GM23338 (cell line): ENCODE results near the gene CCDC40. TPM values are rescaled to one million over a fixed set of nuclear protein-coding genes. Genes with fewer than 3 reads are reported as not detected.

Experiments used
- ATAC-seq: fragments of 200-7000 bp; cut with Tn5 transposase; 3 replicates; pipeline ENCODE4 v1.9.1; 2020
- DNase-seq: peaks from one replicate; pipeline ENCODE4 v3.0.0-alpha.2; 2015; ENCODE audit warnings: low spot score
- H2AFZ ChIP-seq: fragments of 200-600 bp; sonication (generic); 2 replicates; pipeline ENCODE4 v1.8.0; 2016; ENCODE audit warnings: antibody characterized with exemption, mild to moderate bottlenecking, moderate library complexity
- H3F3A ChIP-seq: fragments of 200-600 bp; sonication (generic); replicated peaks from 2 replicates; pipeline ENCODE4 v1.8.0; 2017; ENCODE audit warnings: antibody characterized with exemption, mixed run types, low read depth
- H3K27ac ChIP-seq: fragments of 200-600 bp; sonication (generic); 2 replicates; pipeline ENCODE4 v1.6.1; 2016; ENCODE audit warnings: low read depth
- H3K27me3 ChIP-seq: fragments of 200-600 bp; sonication (generic); 2 replicates; pipeline ENCODE4 v1.8.0; 2016; ENCODE audit warnings: mild to moderate bottlenecking, mixed run types, moderate library complexity; ENCODE audit not compliant: insufficient read depth
- H3K36me3 ChIP-seq: fragments of 200-600 bp; sonication (generic); 2 replicates; pipeline ENCODE4 v1.8.0; 2016; ENCODE audit warnings: mild to moderate bottlenecking; ENCODE audit not compliant: insufficient read depth
- H3K4me1 ChIP-seq: fragments of 200-600 bp; sonication (generic); 2 replicates; pipeline ENCODE4 v1.8.0; 2016; ENCODE audit warnings: mild to moderate bottlenecking, moderate library complexity; ENCODE audit not compliant: insufficient read depth
- H3K4me2 ChIP-seq: fragments of 200-600 bp; sonication (generic); 2 replicates; pipeline ENCODE4 v1.7.1; 2017; ENCODE audit warnings: mixed run types
- H3K4me3 ChIP-seq: fragments of 200-600 bp; sonication (generic); 2 replicates; pipeline ENCODE4 v1.6.1; 2016; ENCODE audit warnings: mixed run types
- H3K79me2 ChIP-seq: fragments of 200-600 bp; sonication (generic); replicated peaks from 2 replicates; pipeline ENCODE4 v1.8.0; 2017; ENCODE audit warnings: mild to moderate bottlenecking; ENCODE audit not compliant: insufficient read depth
- H3K9me2 ChIP-seq: fragments of 200-600 bp; sonication (generic); 2 replicates; pipeline ENCODE4 v1.8.0; 2017; ENCODE audit not compliant: insufficient read depth
- H4K20me1 ChIP-seq: fragments of 200-600 bp; sonication (generic); replicated peaks from 2 replicates; pipeline ENCODE4 v1.8.0; 2017; ENCODE audit warnings: mild to moderate bottlenecking; ENCODE audit not compliant: insufficient read depth
- H3K27ac Mint-ChIP-seq: 2 replicates; pipeline ENCODE4 v1.8.0; 2020; ENCODE audit warnings: inconsistent platforms, mild to moderate bottlenecking, moderate library complexity, mixed read lengths
- H3K27me3 Mint-ChIP-seq: 3 replicates; pipeline ENCODE4 v1.8.0; 2022; ENCODE audit warnings: low read depth, mild to moderate bottlenecking, moderate library complexity, mixed read lengths, inconsistent platforms; ENCODE audit not compliant: insufficient read depth, poor library complexity
- H3K36me3 Mint-ChIP-seq: 3 replicates; pipeline ENCODE4 v1.8.0; 2021; ENCODE audit warnings: low read depth, mild to moderate bottlenecking, inconsistent platforms, moderate library complexity, mixed read lengths
- H3K4me1 Mint-ChIP-seq: 3 replicates; pipeline ENCODE4 v1.8.0; 2020; ENCODE audit warnings: mild to moderate bottlenecking, inconsistent platforms, mixed read lengths
- H3K4me3 Mint-ChIP-seq: 3 replicates; pipeline ENCODE4 v1.8.0; 2021; ENCODE audit warnings: moderate library complexity, mild to moderate bottlenecking, inconsistent platforms, mixed read lengths
- H3K9me3 Mint-ChIP-seq: 3 replicates; pipeline ENCODE4 v1.8.0; 2020; ENCODE audit warnings: moderate library complexity, mild to moderate bottlenecking, inconsistent platforms, mixed read lengths
- ETS1 ChIP-seq: IDR thresholded peaks from 2 replicates; pipeline ENCODE4 v1.6.1; 2016; ENCODE audit warnings: antibody characterized with exemption
- EZH2 ChIP-seq: fragments of 200-600 bp; sonication (generic); IDR thresholded peaks from one replicate; pipeline ENCODE4 v1.8.0; 2017; ENCODE audit warnings: antibody characterized with exemption, mild to moderate bottlenecking, low read depth; ENCODE audit not compliant: unreplicated experiment
- JUNB ChIP-seq: IDR thresholded peaks from one replicate; pipeline ENCODE4 v1.6.1; 2016; ENCODE audit warnings: antibody characterized with exemption; ENCODE audit not compliant: unreplicated experiment
- POLR2AphosphoS5 ChIP-seq: IDR thresholded peaks from 2 replicates; pipeline ENCODE4 v1.6.1; 2016; ENCODE audit warnings: antibody characterized with exemption, low read depth
- STAT1 ChIP-seq: IDR thresholded peaks from one replicate; pipeline ENCODE4 v1.6.1; 2016; ENCODE audit warnings: antibody characterized with exemption; ENCODE audit not compliant: unreplicated experiment
- ZNF114 ChIP-seq: fragments of 250-450 bp; sonication (Bioruptor Pico); IDR thresholded peaks from 2 replicates; pipeline ENCODE4 v1.5.0; 2020; ENCODE audit warnings: mild to moderate bottlenecking, moderate library complexity
- ZNF331 ChIP-seq: fragments of 250-450 bp; sonication (Bioruptor Pico); IDR thresholded peaks from 2 replicates; pipeline ENCODE4 v1.5.0; 2020; ENCODE audit warnings: low read depth, mild to moderate bottlenecking, moderate library complexity
- polyA plus RNA-seq: library from polyadenylated mRNA; unstranded; fragments of >200 nt; fragmentation: Nextera tagmentation; extraction: Ambion mirVana; gene quantifications from 2 replicates; pipeline ENCODE4 v1.2.1, GENCODE V29; 2016
- total RNA-seq: library from RNA; depleted of rRNA; stranded (reverse); fragments of >200 nt; shearing (Covaris generic); gene quantifications from 2 replicates; pipeline ENCODE4 v1.2.3, GENCODE V29; 2014
- TF ChIP-seq, protein P1 (sequence below): fragments of 250-450 bp; sonication (Bioruptor Pico); IDR thresholded peaks from 2 replicates; pipeline ENCODE4 v1.5.0; 2020; ENCODE audit warnings: mild to moderate bottlenecking, moderate library complexity

CCDC40 gene
- total and polyA plus RNA-seq, 2 experiments from 2014 or later = 7.6 to 8.1 TPM

DNA sequence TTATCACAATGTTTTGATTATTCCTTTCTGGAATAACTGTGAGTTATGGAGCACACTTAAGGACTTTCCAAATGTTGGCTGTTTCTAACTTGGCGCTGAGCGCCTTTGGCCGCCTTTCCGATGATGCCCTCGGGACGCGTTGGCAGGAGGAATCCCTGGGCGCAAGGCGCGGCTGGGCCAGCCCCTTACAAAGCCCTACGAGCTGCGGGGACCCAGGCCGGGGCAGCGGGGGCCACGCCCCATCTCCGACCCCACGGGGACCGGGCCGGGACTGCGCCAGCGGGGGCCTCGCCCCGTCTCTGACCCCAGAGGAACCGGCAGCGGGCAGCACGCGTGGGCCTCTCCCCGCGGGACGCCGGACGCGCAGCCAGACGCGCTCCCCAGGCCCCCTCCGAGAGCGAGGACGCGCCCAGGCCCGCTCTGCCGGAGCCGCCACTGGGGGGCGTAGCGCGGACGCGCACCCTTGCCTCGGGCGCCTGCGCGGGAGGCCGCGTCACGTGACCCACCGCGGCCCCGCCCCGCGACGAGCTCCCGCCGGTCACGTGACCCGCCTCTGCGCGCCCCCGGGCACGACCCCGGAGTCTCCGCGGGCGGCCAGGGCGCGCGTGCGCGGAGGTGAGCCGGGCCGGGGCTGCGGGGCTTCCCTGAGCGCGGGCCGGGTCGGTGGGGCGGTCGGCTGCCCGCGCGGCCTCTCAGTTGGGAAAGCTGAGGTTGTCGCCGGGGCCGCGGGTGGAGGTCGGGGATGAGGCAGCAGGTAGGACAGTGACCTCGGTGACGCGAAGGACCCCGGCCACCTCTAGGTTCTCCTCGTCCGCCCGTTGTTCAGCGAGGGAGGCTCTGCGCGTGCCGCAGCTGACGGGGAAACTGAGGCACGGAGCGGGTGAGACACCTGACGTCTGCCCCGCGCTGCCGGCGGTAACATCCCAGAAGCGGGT is 64.8 kb downstream of the CCDC40 start, which contains the start of gene GAA (continued):
- 0 out of 2 replicates have a peak, but pooled peaks have one; percentile 44 for TF ChIP-seq ETS1
- no peak for TF ChIP-seq ZNF331 (CRISPR knock-in tag)

- DNase-seq = peak; percentile 47
- peak overlapping the region; percentile 91 for H3K4me3 Mint-ChIP-seq
- H2AFZ ChIP-seq = peak overlapping the region; percentile 96; the same call in 1 of the 2 replicates
These were observed 65.7 kb downstream of the CCDC40 start for GRCh38 chr17:80101946-80102663.

DNA sequence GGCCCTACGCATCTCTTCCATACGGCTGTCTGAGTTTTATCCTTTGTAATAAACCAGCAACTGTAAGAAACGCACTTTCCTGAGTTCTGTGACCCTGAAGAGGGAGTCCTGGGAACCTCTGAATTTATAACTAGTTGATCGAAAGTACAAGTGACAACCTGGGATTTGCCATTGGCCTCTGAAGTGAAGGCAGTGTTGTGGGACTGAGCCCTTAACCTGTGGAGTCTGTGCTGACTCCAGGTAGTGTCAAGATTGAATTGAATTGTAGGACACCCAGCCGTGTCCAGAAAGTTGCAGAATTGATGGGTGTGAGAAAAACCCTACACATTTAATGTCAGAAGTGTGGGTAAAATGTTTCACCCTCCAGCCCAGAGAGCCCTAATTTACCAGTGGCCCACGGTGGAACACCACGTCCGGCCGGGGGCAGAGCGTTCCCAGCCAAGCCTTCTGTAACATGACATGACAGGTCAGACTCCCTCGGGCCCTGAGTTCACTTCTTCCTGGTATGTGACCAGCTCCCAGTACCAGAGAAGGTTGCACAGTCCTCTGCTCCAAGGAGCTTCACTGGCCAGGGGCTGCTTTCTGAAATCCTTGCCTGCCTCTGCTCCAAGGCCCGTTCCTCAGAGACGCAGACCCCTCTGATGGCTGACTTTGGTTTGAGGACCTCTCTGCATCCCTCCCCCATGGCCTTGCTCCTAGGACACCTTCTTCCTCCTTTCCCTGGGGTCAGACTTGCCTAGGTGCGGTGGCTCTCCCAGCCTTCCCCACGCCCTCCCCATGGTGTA is 66.4 kb downstream of the CCDC40 start:
- no peak overlapping the region for H3K27ac Mint-ChIP-seq
- no peaks in the 10 kb centered on the region for H3K36me3 ChIP-seq
- H3K36me3 Mint-ChIP-seq = peaks cover 3% of the 10 kb centered on the region; the same call in 2 of the 3 replicates
- H3K9me2 ChIP-seq = no peaks in the 10 kb centered on the region
- peaks cover 8% of the 10 kb centered on the region; the same call in 1 of the 2 replicates for H3K27me3 ChIP-seq
- H2AFZ ChIP-seq = no peak overlapping the region
- peaks cover 17% of the 10 kb centered on the region for H3K27me3 Mint-ChIP-seq
- H3K4me1 Mint-ChIP-seq = peaks cover 22% of the 10 kb centered on the region
- H3F3A ChIP-seq = 0 out of 2 replicates have a peak, but pooled peaks cover 4% of the 10 kb centered on the region
- H4K20me1 ChIP-seq = no peaks in the 10 kb centered on the region
- no peak for ATAC-seq
- DNase-seq = no peak
- 0 out of 2 replicates have a peak, but pooled peaks cover 5% of the 10 kb centered on the region for H3K79me2 ChIP-seq
- H3K9me3 Mint-ChIP-seq = no peaks in the 10 kb centered on the region; the same call in 2 of the 3 replicates
- peak overlapping the region; percentile 70; the same call in 1 of the 2 replicates for H3K4me3 ChIP-seq
- no peak overlapping the region for H3K27ac ChIP-seq
- peak overlapping the region; percentile 91 for H3K4me3 Mint-ChIP-seq
- H3K4me2 ChIP-seq = peak overlapping the region; percentile 90; the same call in 1 of the 2 replicates
- peaks cover 10% of the 10 kb centered on the region; the same call in 1 of the 2 replicates for H3K4me1 ChIP-seq
- TF ChIP-seq ZNF331 (CRISPR knock-in tag) (no peak), ZNF114 (CRISPR knock-in tag) (no peak), STAT1 (no peak), JUNB (no peak)
- TF ChIP-seq, protein P1, sequence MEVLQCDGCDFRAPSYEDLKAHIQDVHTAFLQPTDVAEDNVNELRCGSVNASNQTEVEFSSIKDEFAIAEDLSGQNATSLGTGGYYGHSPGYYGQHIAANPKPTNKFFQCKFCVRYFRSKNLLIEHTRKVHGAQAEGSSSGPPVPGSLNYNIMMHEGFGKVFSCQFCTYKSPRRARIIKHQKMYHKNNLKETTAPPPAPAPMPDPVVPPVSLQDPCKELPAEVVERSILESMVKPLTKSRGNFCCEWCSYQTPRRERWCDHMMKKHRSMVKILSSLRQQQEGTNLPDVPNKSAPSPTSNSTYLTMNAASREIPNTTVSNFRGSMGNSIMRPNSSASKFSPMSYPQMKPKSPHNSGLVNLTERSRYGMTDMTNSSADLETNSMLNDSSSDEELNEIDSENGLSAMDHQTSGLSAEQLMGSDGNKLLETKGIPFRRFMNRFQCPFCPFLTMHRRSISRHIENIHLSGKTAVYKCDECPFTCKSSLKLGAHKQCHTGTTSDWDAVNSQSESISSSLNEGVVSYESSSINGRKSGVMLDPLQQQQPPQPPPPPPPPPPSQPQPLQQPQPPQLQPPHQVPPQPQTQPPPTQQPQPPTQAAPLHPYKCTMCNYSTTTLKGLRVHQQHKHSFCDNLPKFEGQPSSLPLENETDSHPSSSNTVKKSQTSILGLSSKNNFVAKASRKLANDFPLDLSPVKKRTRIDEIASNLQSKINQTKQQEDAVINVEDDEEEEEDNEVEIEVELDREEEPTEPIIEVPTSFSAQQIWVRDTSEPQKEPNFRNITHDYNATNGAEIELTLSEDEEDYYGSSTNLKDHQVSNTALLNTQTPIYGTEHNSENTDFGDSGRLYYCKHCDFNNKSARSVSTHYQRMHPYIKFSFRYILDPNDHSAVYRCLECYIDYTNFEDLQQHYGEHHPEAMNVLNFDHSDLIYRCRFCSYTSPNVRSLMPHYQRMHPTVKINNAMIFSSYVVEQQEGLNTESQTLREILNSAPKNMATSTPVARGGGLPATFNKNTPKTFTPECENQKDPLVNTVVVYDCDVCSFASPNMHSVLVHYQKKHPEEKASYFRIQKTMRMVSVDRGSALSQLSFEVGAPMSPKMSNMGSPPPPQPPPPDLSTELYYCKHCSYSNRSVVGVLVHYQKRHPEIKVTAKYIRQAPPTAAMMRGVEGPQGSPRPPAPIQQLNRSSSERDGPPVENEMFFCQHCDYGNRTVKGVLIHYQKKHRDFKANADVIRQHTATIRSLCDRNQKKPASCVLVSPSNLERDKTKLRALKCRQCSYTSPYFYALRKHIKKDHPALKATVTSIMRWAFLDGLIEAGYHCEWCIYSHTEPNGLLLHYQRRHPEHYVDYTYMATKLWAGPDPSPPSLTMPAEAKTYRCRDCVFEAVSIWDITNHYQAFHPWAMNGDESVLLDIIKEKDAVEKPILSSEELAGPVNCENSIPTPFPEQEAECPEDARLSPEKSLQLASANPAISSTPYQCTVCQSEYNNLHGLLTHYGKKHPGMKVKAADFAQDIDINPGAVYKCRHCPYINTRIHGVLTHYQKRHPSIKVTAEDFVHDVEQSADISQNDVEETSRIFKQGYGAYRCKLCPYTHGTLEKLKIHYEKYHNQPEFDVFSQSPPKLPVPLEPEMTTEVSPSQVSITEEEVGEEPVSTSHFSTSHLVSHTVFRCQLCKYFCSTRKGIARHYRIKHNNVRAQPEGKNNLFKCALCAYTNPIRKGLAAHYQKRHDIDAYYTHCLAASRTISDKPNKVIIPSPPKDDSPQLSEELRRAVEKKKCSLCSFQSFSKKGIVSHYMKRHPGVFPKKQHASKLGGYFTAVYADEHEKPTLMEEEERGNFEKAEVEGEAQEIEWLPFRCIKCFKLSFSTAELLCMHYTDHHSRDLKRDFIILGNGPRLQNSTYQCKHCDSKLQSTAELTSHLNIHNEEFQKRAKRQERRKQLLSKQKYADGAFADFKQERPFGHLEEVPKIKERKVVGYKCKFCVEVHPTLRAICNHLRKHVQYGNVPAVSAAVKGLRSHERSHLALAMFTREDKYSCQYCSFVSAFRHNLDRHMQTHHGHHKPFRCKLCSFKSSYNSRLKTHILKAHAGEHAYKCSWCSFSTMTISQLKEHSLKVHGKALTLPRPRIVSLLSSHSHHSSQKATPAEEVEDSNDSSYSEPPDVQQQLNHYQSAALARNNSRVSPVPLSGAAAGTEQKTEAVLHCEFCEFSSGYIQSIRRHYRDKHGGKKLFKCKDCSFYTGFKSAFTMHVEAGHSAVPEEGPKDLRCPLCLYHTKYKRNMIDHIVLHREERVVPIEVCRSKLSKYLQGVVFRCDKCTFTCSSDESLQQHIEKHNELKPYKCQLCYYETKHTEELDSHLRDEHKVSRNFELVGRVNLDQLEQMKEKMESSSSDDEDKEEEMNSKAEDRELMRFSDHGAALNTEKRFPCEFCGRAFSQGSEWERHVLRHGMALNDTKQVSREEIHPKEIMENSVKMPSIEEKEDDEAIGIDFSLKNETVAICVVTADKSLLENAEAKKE (CRISPR knock-in tag) = no peak

More at GRCh38 chr17:80101946-80102663, 65.7 kb downstream of the CCDC40 start:
- H3F3A ChIP-seq = 0 out of 2 replicates have a peak, but pooled peaks cover 4% of the 10 kb centered on the region
- Mint-ChIP-seq H3K36me3 (peaks cover 3% of the 10 kb centered on the region; the same call in 2 of the 3 replicates), H3K27me3 (peaks cover 19% of the 10 kb centered on the region), H3K4me1 (peaks cover 22% of the 10 kb centered on the region), H3K9me3 (no peaks in the 10 kb centered on the region; the same call in 2 of the 3 replicates), H3K27ac (peak overlapping the region; percentile 60)
- TF ChIP-seq ZNF331 (CRISPR knock-in tag) = no peak
- TF ChIP-seq JUNB = no peak
- no peak for TF ChIP-seq ZNF114 (CRISPR knock-in tag)
- no peak for TF ChIP-seq POLR2AphosphoS5
- no peak for TF ChIP-seq EZH2
- H3K27ac ChIP-seq = no peak overlapping the region
- no peaks in the 10 kb centered on the region for H4K20me1 ChIP-seq
- H3K27me3 ChIP-seq = peaks cover 8% of the 10 kb centered on the region; the same call in 1 of the 2 replicates
- H3K4me3 ChIP-seq = peak overlapping the region; percentile 70
- no peaks in the 10 kb centered on the region for H3K9me2 ChIP-seq
- peak; percentile 19 for ATAC-seq
- H3K79me2 ChIP-seq = 0 out of 2 replicates have a peak, but pooled peaks cover 5% of the 10 kb centered on the region
- peak overlapping the region; percentile 90 for H3K4me2 ChIP-seq
- H3K36me3 ChIP-seq = no peaks in the 10 kb centered on the region
- peaks cover 10% of the 10 kb centered on the region; the same call in 1 of the 2 replicates for H3K4me1 ChIP-seq
